ENCODE data around the gene IL36A.

DNA sequence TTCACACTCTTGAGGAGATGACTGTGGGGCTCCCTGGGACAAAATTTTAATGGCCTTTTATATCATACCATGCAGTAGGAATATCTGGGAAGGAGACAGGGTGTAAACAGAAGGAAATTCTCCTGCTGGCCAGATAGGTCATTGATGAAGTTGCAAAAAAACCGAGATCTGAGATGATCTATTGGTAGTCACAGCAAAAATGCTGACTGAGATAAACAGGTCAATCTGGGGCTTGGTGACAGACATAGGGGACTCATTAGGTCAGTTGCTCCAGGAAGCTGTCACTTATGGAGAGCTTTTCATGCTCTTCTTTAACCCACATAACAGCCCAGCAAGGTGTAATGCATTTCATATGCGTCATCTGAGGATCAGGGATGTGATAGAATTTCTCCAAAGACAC, 2.6 kb upstream of the IL36A start:
- TF ChIP-seq, protein P1, sequence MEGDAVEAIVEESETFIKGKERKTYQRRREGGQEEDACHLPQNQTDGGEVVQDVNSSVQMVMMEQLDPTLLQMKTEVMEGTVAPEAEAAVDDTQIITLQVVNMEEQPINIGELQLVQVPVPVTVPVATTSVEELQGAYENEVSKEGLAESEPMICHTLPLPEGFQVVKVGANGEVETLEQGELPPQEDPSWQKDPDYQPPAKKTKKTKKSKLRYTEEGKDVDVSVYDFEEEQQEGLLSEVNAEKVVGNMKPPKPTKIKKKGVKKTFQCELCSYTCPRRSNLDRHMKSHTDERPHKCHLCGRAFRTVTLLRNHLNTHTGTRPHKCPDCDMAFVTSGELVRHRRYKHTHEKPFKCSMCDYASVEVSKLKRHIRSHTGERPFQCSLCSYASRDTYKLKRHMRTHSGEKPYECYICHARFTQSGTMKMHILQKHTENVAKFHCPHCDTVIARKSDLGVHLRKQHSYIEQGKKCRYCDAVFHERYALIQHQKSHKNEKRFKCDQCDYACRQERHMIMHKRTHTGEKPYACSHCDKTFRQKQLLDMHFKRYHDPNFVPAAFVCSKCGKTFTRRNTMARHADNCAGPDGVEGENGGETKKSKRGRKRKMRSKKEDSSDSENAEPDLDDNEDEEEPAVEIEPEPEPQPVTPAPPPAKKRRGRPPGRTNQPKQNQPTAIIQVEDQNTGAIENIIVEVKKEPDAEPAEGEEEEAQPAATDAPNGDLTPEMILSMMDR (IDR thresholded peaks at IDR 0.05; ENCODE audit: low read length) = no peak
- TF ChIP-seq EZH2 (IDR thresholded peaks at IDR 0.05; ENCODE audit: borderline replicate concordance, low read length) = no peak
